Natural killer cell (primary cell): ENCODE measurements around the gene C17orf50. TPM values are rescaled to one million over a fixed set of nuclear protein-coding genes. Genes with fewer than 3 reads are reported as not detected.

Source experiments
- ATAC-seq, 3 donors: fragments of 150-1000 bp in 2 of 3; fragments of 200-7000 bp in 1 of 3; cut with Tn5 transposase; 1 replicate in 1 of 3; 2 replicates in 2 of 3; pipeline ENCODE4 v1.10.0; 2021; ENCODE audit warnings: mild to moderate bottlenecking in 2 of 3, moderate library complexity in 2 of 3
- DNase-seq, 2 donors: peaks; one replicate each; pipeline versions ENCODE4 v3.0.0 to v3.0.0-alpha.2; 2013 to 2021; ENCODE audit warnings: mixed read lengths in 1 of 2
- H3K27ac ChIP-seq: one replicate; pipeline ENCODE4 v1.5.1; 2013; ENCODE audit warnings: mild to moderate bottlenecking, low read length
- H3K27me3 ChIP-seq: one replicate; pipeline ENCODE4 v1.6.1; 2013; ENCODE audit warnings: low read length; ENCODE audit not compliant: control insufficient read depth, insufficient read depth
- H3K36me3 ChIP-seq: one replicate; pipeline ENCODE4 v1.6.1; 2013; ENCODE audit warnings: low read length; ENCODE audit not compliant: control insufficient read depth, insufficient read depth
- H3K4me1 ChIP-seq: one replicate; pipeline ENCODE4 v1.6.1; 2013; ENCODE audit warnings: low read length; ENCODE audit not compliant: control insufficient read depth, insufficient read depth
- H3K4me3 ChIP-seq: one replicate; pipeline ENCODE4 v1.5.1; 2013; ENCODE audit warnings: low read length
- H3K9me3 ChIP-seq: one replicate; pipeline ENCODE4 v1.6.1; 2013; ENCODE audit warnings: low read length; ENCODE audit not compliant: control insufficient read depth, insufficient read depth
- H3K27ac Mint-ChIP-seq, 2 donors: one replicate each; pipeline ENCODE4 v1.8.0; 2022; ENCODE audit warnings: mild to moderate bottlenecking in 2 of 2, mixed read lengths in 2 of 2, moderate library complexity in 1 of 2
- H3K27me3 Mint-ChIP-seq, 2 donors: one replicate each; pipeline ENCODE4 v1.8.0; 2022; ENCODE audit warnings: low read depth in 2 of 2, mixed read lengths in 2 of 2
- H3K36me3 Mint-ChIP-seq: one replicate; pipeline ENCODE4 v1.8.0; 2022; ENCODE audit warnings: mixed read lengths
- H3K4me1 Mint-ChIP-seq, 2 donors: one replicate each; pipeline ENCODE4 v1.8.0; 2022; ENCODE audit warnings: mixed read lengths in 2 of 2
- H3K4me3 Mint-ChIP-seq: one replicate; pipeline ENCODE4 v1.8.0; 2022; ENCODE audit warnings: mild to moderate bottlenecking, moderate library complexity, mixed read lengths
- H3K9me3 Mint-ChIP-seq, 2 donors: one replicate each; pipeline ENCODE4 v1.8.0; 2022; ENCODE audit warnings: mixed read lengths in 2 of 2
- WGBS: methylation state at CpG from one replicate; pipeline ENCODE4 v1.1.7; 2013; ENCODE audit warnings: missing lambda C conversion rate; ENCODE audit not compliant: insufficient coverage; 5-methylcytosine and 5-hydroxymethylcytosine counted together
- intact Hi-C: fragments of 100-400 bp; cut with micrococcal nuclease; formaldehyde crosslinking; loops from one replicate; pipeline ENCODE4 v1.14.2; 2022
- total RNA-seq, 4 donors: library from RNA; stranded (reverse); fragments of 120-200 nt in 1 of 4; gene quantifications; one replicate each; pipeline versions ENCODE4 v1.2.3 to v1.2.4, GENCODE V29; 2013 to 2022
- TF ChIP-seq, protein P1 (sequence below): fragments of 200-600 bp; IDR thresholded peaks from one replicate; pipeline ENCODE4 v1.8.0; 2022; ENCODE audit warnings: antibody characterized with exemption

The C17orf50 gene
- total RNA-seq, 3 donors from 2014 or later (not counting 1 experiment from before 2014, with no cell fraction given): not detected

DNA sequence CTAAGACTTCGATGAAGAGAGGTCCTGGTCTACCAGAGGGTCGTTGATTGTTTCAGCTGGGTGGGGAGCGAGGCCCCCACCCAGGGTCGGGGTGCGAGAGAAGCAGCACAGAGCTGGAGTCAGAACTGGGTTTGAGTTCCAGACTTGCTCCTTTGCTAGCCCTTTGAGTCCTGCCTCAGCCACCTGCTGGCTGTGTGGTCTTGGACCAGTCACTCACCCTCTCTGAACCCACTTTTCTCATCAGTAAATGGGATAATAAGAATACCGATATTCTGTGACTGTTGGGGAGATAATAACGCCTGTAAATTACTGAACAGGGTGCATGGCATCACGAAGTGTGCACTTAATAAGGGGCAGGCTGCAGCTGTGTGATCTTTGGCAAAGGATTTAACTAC is 35.2 kb downstream of the C17orf50 start:
- TF ChIP-seq, protein P1, sequence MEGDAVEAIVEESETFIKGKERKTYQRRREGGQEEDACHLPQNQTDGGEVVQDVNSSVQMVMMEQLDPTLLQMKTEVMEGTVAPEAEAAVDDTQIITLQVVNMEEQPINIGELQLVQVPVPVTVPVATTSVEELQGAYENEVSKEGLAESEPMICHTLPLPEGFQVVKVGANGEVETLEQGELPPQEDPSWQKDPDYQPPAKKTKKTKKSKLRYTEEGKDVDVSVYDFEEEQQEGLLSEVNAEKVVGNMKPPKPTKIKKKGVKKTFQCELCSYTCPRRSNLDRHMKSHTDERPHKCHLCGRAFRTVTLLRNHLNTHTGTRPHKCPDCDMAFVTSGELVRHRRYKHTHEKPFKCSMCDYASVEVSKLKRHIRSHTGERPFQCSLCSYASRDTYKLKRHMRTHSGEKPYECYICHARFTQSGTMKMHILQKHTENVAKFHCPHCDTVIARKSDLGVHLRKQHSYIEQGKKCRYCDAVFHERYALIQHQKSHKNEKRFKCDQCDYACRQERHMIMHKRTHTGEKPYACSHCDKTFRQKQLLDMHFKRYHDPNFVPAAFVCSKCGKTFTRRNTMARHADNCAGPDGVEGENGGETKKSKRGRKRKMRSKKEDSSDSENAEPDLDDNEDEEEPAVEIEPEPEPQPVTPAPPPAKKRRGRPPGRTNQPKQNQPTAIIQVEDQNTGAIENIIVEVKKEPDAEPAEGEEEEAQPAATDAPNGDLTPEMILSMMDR: no peak
- DNase-seq (no peak), ATAC-seq (no peak)
- Mint-ChIP-seq H3K36me3 (no peaks in the 10 kb centered on the region), H3K27me3 (peaks cover 54 to 62% of the 10 kb centered on the region in 2 donors), H3K27ac (no peak overlapping the region), H3K9me3 (no peaks in the 10 kb centered on the region), H3K4me3 (peak overlapping the region; percentile 74), H3K4me1 (peaks cover 0 to 15% of the 10 kb centered on the region in 2 donors)
- intact Hi-C loops: no loop called here
- 38% methylated on average over 8 of the region's 8 CpGs for WGBS
- H3K9me3 ChIP-seq: no peaks in the 10 kb centered on the region
- no peak overlapping the region for H3K4me3 ChIP-seq
- H3K36me3 ChIP-seq: no peaks in the 10 kb centered on the region
- H3K27ac ChIP-seq: no peak overlapping the region
- peaks cover 21% of the 10 kb centered on the region for H3K27me3 ChIP-seq
- H3K4me1 ChIP-seq: peaks cover 12% of the 10 kb centered on the region

DNA sequence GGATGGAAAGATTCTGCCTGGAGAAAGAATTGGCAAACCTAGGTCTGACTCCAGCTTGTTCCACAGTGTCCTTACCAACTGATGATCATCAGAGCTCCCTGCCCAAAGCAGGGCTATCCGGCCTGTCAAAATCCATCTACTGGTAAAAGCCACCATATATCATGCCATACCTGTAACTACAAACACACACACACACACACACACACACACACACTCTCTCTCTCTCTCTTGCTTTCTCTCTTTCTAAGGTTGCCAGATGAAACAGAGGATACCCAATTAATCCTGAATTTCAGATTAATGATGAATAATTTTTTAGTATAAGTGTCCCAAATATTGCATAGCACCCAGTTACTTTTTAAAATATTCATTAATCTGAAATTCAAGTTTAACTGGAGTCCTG is 36.3 kb downstream of the C17orf50 start:
- TF ChIP-seq, protein P1: no peak
- no peak overlapping the region for H3K4me3 ChIP-seq

DNA sequence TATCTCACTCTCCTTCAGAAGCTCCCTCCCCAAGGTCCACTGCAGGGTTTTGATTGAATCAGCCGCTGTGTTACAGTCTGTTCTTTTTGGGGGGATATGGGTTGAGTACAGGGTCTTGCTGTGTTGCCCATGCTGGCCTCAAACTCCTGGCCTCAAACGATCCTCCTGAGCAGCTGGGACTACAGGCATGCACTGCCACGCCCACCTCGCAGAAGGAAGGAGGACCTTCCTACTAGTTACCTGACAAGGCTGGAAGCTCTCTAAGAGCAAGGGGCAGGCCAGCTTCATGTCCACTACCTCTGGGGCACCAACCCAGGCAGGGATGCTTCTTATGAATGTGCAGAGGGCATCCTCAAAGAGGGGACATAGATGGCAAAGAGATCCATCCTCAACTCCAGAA is 36.7 kb downstream of the C17orf50 start:
- Histone ChIP-seq H3K27me3 (peaks cover 21% of the 10 kb centered on the region), H3K9me3 (no peaks in the 10 kb centered on the region), H3K36me3 (no peaks in the 10 kb centered on the region), H3K4me1 (peaks cover 19% of the 10 kb centered on the region), H3K27ac (no peak overlapping the region), H3K4me3 (no peak overlapping the region)
- peaks cover 0 to 20% of the 10 kb centered on the region in 2 donors for H3K4me1 Mint-ChIP-seq
- peak overlapping the region; percentile 56 for H3K4me3 Mint-ChIP-seq
- DNase-seq: no peak
- no peaks in the 10 kb centered on the region for H3K9me3 Mint-ChIP-seq
- ATAC-seq: no peak
- TF ChIP-seq, protein P1: no peak
- intact Hi-C loops: no loop called here
- no peak overlapping the region for H3K27ac Mint-ChIP-seq
- peaks cover 47 to 55% of the 10 kb centered on the region in 2 donors for H3K27me3 Mint-ChIP-seq
- WGBS: 75% methylated on average over 4 of the region's 4 CpGs
- no peaks in the 10 kb centered on the region for H3K36me3 Mint-ChIP-seq

More for the DNA sequence above, 36.3 kb downstream of the C17orf50 start:
- WGBS: 100% methylated on average over 1 of the region's 1 CpG
- no peaks in the 10 kb centered on the region for H3K9me3 ChIP-seq
- intact Hi-C loops: no loop called here
- no peak for ATAC-seq
- H3K4me1 Mint-ChIP-seq: peaks cover 0 to 20% of the 10 kb centered on the region in 2 donors
- no peaks in the 10 kb centered on the region for H3K36me3 ChIP-seq
- peak overlapping the region; percentile 56 for H3K4me3 Mint-ChIP-seq
- no peaks in the 10 kb centered on the region for H3K36me3 Mint-ChIP-seq
- no peak for DNase-seq
- peaks cover 51 to 59% of the 10 kb centered on the region in 2 donors for H3K27me3 Mint-ChIP-seq
- no peak overlapping the region for H3K27ac Mint-ChIP-seq
- peaks cover 19% of the 10 kb centered on the region for H3K4me1 ChIP-seq
- no peaks in the 10 kb centered on the region for H3K9me3 Mint-ChIP-seq
- H3K27me3 ChIP-seq: peaks cover 21% of the 10 kb centered on the region
- no peak overlapping the region for H3K27ac ChIP-seq

DNA sequence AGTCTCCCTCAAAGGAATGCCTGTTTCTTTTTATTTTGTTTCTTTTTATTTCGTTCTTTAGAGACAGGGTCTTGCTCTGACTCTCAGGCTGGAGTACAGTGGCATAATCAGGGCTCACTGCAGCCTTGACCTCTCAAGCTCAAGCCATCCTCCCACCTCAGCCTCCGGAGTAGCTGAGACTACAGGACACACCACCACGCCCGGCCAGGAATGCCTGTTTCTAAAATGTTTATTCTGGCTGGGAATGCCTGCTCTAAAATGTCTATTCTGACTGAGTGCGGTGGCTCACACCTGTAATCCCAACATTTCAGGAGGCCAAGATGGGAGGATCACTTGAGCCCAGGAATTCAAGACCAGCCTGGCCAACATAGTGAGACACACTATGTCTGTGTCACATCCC is 37.2 kb downstream of the C17orf50 start:
- no peak overlapping the region for H3K4me3 ChIP-seq
- no peaks in the 10 kb centered on the region for H3K36me3 ChIP-seq
- Mint-ChIP-seq H3K27me3 (peaks cover 42 to 52% of the 10 kb centered on the region in 2 donors), H3K36me3 (no peaks in the 10 kb centered on the region), H3K4me1 (peaks cover 0 to 20% of the 10 kb centered on the region in 2 donors), H3K9me3 (no peaks in the 10 kb centered on the region), H3K4me3 (no peak overlapping the region), H3K27ac (no peak overlapping the region)
- H3K27me3 ChIP-seq: peaks cover 21% of the 10 kb centered on the region
- WGBS: 91% methylated on average over 5 of the region's 5 CpGs
- no peaks in the 10 kb centered on the region for H3K9me3 ChIP-seq
- TF ChIP-seq, protein P1: no peak
- DNase-seq: no peak
- H3K4me1 ChIP-seq: peaks cover 19% of the 10 kb centered on the region
- no peak for ATAC-seq
- H3K27ac ChIP-seq: no peak overlapping the region
- intact Hi-C loops: no loop called here
